Measurements from ENCODE around the gene MTUS2. TPM values are rescaled to one million over a fixed set of nuclear protein-coding genes. Genes with fewer than 3 reads are reported as not detected.

Gene MTUS2
- total and polyA plus RNA-seq, 4 donors = under 0.01 to 0.70 (median 0.15) TPM

- H3K4me3 ChIP-seq (ENCODE audit: low read depth in 1 of 3, low read length in 3 of 3) = no peak overlapping the region
- 86% methylated on average over 3 of the region's 3 CpGs for WGBS
- H3K9ac ChIP-seq (ENCODE audit: low read depth in 1 of 2, low read length in 2 of 2) = no peak overlapping the region
- no peaks in the 10 kb centered on the region for H3K9me3 ChIP-seq (ENCODE audit: control insufficient read depth in 4 of 4, low read length in 3 of 4)
- no peaks in the 10 kb centered on the region for H3K36me3 ChIP-seq (ENCODE audit: control insufficient read depth in 4 of 4, insufficient read depth in 3 of 4, low read depth in 1 of 4, low read length in 3 of 4)
- DNase-seq (ENCODE audit: low spot score) = no peak
- no peak for TF ChIP-seq MAX (IDR thresholded peaks at IDR 0.05)
- TF ChIP-seq GABPA (IDR thresholded peaks at IDR 0.05 in 1 of 2, conservative IDR thresholded peaks at IDR 0.05 in 1 of 2) = no peak
- TF ChIP-seq RXRA (IDR thresholded peaks at IDR 0.05) = no peak
- H3K27ac ChIP-seq (ENCODE audit: low read depth in 1 of 2, low read length in 2 of 2) = no peak overlapping the region
- no peaks in the 10 kb centered on the region for H3K27me3 ChIP-seq (ENCODE audit: control insufficient read depth in 4 of 4, insufficient read depth in 4 of 4, low read length in 3 of 4)
- no peaks in the 10 kb centered on the region for H3K4me1 ChIP-seq (ENCODE audit: control insufficient read depth in 4 of 4, insufficient read depth in 4 of 4, low read length in 3 of 4)
Measured at GRCh38 chr13:29436721-29437280, 616.7 kb downstream of the MTUS2 start.

GRCh38 chr13:29438769-29439168, 618.6 kb downstream of the MTUS2 start:
- 71% methylated on average over 8 of the region's 8 CpGs for WGBS
- Histone ChIP-seq H3K27me3 (ENCODE audit: control insufficient read depth in 4 of 4, insufficient read depth in 4 of 4, low read length in 3 of 4) (no peaks in the 10 kb centered on the region), H3K9me3 (ENCODE audit: control insufficient read depth in 4 of 4, low read length in 3 of 4) (no peaks in the 10 kb centered on the region), H3K9ac (ENCODE audit: low read depth in 1 of 2, low read length in 2 of 2) (no peak overlapping the region), H3K4me1 (ENCODE audit: control insufficient read depth in 4 of 4, insufficient read depth in 4 of 4, low read length in 3 of 4) (no peaks in the 10 kb centered on the region), H3K4me3 (ENCODE audit: low read depth in 1 of 3, low read length in 3 of 3) (no peak overlapping the region), H3K27ac (ENCODE audit: low read depth in 1 of 2, low read length in 2 of 2) (no peak overlapping the region), H3K36me3 (ENCODE audit: control insufficient read depth in 4 of 4, insufficient read depth in 3 of 4, low read depth in 1 of 4, low read length in 3 of 4) (no peaks in the 10 kb centered on the region)
- DNase-seq (ENCODE audit: low spot score) = no peak
- TF ChIP-seq RAD21 (IDR thresholded peaks at IDR 0.05) = no peak
- no peak for TF ChIP-seq JUND (IDR thresholded peaks at IDR 0.05)
- TF ChIP-seq FOXA1 (IDR thresholded peaks at IDR 0.05) = no peak

- no peaks in the 10 kb centered on the region for H3K9me3 ChIP-seq (ENCODE audit: control insufficient read depth in 4 of 4, low read length in 3 of 4)
- 71% methylated on average over 10 of the region's 10 CpGs for WGBS
- no peak overlapping the region for H3K4me3 ChIP-seq (ENCODE audit: low read depth in 1 of 3, low read length in 3 of 3)
- no peaks in the 10 kb centered on the region for H3K27me3 ChIP-seq (ENCODE audit: control insufficient read depth in 4 of 4, insufficient read depth in 4 of 4, low read length in 3 of 4)
- H3K9ac ChIP-seq (ENCODE audit: low read depth in 1 of 2, low read length in 2 of 2) = no peak overlapping the region
- no peaks in the 10 kb centered on the region for H3K4me1 ChIP-seq (ENCODE audit: control insufficient read depth in 4 of 4, insufficient read depth in 4 of 4, low read length in 3 of 4)
- DNase-seq (ENCODE audit: low spot score) = no peak
- no peak overlapping the region for H3K27ac ChIP-seq (ENCODE audit: low read depth in 1 of 2, low read length in 2 of 2)
- H3K36me3 ChIP-seq (ENCODE audit: control insufficient read depth in 4 of 4, insufficient read depth in 3 of 4, low read depth in 1 of 4, low read length in 3 of 4) = no peaks in the 10 kb centered on the region
- TF ChIP-seq YY1 (IDR thresholded peaks at IDR 0.05) (no peak), NR2F2 (IDR thresholded peaks at IDR 0.05) (no peak), JUND (IDR thresholded peaks at IDR 0.05) (no peak), SP1 (IDR thresholded peaks at IDR 0.05) (no peak), EGR1 (IDR thresholded peaks at IDR 0.05; ENCODE audit: low read depth in 2 of 2) (no peak), GABPA (IDR thresholded peaks at IDR 0.05 in 1 of 2, conservative IDR thresholded peaks at IDR 0.05 in 1 of 2) (no peak), MAX (IDR thresholded peaks at IDR 0.05) (no peak), CTCF (IDR thresholded peaks at IDR 0.05; ENCODE audit: low read depth, low read length, missing input control) (no peak), REST (IDR thresholded peaks at IDR 0.05) (no peak)
Measured at GRCh38 chr13:29439601-29440388, 619.7 kb downstream of the MTUS2 start.
